GM21825 (cell line): ENCODE results near the gene LSM8.
A peak's percentile ranks its signal among the peaks of the same experiment; 100 is the strongest.
"Not testable (repeated sequence)": the region's sequence is repeated elsewhere in the genome, so short reads cannot be mapped to it uniquely, and the experiment has no call there.

Source experiments
- ATAC-seq: cut with Tn5 transposase; IDR thresholded peaks from one replicate; pipeline ENCODE4 v1.9.1; 2021; ENCODE audit warnings: mild to moderate bottlenecking, moderate library complexity; ENCODE audit not compliant: unreplicated experiment

LSM8 gene

DNA sequence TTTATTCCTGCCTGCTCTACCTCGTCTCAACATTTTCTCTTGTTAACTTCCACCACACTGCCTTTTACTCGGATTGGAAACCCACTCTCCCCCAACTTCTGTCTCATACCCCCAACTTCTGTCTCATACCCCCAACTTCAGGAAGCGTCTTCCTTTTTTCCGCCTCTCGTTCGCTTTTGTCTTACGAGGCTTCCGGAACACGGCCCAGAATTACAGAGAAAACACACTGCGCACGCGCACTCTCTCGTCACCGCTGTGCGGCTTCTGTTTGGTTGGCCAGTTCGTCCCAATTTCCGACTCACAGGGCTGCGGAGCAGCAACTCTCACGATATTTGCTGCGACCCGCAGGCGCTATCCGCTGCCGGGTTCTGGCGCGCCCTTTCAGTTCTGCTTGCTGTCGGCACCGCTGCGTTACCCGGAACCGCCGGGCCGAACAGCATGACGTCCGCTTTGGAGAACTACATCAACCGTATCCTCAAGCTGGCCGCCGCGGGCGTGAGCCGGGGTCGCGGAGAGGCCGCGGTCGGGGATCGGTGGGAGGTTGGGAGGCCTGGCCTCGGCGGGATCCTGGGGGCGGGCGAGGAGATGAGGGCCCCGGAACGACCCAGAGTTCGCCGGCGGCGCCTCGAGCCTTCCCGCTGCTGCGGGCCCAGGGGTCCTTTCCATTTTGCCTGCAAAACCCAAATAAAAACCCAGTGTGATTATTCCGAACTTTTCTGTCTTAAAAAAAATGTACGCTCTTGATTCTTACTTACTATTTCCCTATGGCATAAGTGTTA is at the start of gene LSM8:
Gene LSM8 (plus strand): TSS at position 379 of the 779 bp plus-strand sequence. CDS start 60 bp downstream, at position 439.
- ATAC-seq, result peak; percentile 98

DNA sequence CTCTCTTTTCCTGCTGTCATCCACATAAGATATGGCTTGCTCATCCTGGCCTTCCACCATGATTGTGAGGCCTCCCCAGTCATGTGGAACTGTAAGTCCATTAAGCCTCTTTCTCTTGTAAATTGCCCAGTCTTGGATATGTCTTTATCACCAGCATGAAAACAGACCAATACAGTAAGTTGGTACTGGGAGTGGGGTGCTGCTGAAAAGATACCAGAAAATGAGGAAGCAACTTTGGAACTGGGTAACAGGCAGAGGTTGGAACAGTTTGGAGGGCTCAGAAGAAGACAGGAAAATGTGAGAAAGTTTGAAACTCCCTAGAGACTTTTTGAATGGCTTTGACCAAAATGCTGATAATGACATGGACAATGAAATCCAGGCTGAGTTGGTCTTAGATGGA is 49.5 kb upstream of the LSM8 start:
- not testable (repeated sequence) for ATAC-seq

DNA sequence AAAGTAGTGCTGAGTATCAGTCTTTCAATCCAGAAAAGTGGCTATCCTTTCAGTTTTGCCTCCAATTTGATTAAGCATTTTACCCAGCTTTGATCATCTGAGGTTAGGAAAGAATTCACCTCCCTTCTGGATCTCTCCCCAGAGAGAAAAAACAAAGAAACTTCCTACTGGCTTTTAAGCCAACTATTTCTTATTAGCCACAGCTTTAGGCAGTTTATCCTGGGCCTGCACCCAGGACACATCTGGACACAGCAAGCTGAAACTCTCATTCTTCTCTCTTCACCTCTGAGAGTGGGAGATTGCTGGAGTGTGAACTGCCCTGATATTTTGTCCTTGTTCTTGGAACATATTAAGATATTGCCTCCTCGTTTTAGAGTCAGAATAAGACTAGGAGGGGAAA is 43.5 kb upstream of the LSM8 start:
- ATAC-seq, result no peak

- no peak for ATAC-seq
Measured at GRCh38 chr7:118142012-118142411, 42.0 kb upstream of the LSM8 start.

GRCh38 chr7:118148930-118149329 is 35.0 kb upstream of the LSM8 start:
- no peak for ATAC-seq

DNA sequence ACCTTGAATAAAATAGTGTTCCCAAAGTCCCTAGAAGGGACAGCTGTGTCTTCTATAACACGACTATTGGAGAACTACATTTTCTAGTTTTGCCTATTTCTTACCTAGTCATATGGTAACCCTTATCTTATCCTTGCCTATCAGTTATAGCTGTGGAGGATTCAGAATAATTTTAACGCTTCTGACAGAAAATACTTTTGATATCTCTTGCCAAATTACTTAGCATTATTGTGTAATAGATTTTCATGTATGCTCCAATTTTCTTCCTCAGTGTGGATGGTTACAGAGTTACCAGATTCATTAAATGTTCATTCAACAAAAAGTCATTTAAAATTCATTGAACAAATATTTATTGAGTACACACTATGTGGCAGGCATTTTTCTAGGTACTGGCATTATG is 34.6 kb upstream of the LSM8 start:
- ATAC-seq, result no peak

- no peak for ATAC-seq
Measured at GRCh38 chr7:118151671-118152070, 32.3 kb upstream of the LSM8 start.

GRCh38 chr7:118152149-118152548 is 31.8 kb upstream of the LSM8 start:
- ATAC-seq, result no peak

DNA sequence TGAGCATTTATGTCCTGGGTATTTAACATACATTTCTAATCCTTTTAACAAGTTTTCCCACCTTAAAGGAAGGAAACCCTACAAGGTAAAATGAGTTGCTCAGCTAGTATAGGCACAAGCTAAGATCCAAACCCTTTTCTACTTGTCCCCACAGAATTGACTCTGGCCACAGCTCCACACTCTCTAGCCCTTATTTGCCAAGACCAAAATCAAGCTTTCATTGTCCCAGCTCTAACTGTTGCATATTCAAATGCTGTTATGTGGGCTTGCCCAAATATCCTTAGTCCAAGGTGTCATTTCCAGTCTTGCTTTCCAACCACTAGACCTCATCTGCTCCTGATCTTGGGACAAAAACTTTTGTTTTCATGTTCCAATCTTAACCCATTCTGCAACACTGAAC is 31.3 kb upstream of the LSM8 start:
- no peak for ATAC-seq

DNA sequence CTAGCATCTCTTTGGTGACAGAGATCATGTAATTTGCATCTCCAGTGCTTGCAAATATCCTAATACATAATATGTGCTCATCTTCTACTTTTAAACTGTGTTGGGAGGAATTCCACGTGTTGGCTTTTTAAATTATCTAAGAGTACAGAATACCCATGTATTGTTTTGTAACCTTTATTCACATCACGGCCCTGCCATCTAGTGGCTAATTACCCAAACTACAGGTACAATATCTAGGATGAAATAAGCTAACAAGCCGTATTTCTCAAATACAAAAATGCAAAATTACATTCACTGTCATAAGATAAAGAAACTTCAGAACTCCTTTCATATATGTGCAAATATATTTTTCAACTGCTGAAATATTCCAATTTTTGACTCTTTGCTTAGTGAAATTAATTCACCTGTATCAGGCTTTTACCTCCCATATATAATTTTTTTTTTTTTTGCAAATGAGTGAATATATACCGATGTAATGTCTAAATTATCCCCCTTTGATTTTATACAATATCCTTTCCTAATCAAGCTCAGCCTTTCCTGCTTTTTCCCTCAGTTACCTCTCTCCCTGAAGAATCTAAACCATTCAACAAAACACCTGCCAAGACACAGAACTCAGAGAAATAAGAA is 30.3 kb upstream of the LSM8 start:
- ATAC-seq, result no peak

DNA sequence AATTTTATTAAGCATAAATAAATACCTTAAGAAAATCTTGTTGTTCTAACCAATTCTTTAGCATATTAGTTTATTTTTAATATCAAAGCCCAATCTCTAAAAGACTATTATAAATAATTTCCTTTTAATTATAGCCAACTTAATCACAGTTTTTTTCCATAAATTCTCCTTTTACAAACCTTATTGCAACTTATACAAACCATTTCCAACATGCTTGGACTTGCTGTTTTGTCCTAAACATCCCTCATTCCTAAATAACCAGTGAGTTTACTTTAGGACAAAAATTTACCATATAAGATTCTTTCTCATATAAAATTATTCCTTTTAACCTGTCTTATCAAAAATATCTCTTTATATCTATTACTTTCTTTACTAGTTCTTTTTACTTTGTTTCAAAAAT is 25.2 kb upstream of the LSM8 start:
- ATAC-seq, result no peak

DNA sequence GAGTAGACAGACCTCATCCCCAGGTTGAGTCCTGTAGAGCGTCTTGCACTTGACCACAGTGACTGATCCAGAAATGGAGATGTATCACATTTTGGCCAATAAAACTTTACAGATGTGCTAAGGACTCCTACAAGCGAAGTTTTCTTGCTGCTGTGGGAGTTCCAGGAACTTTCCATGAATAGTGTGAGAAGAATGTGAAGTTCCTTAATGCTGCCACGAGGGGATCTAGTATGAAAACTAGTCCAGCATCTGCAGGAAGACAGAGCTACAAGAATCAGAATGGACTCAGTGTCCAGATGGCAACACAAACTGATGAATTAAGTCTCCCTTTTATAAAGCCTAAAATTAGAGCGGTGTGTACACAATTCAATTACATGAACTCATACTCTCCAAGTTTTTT is 14.8 kb upstream of the LSM8 start:
- no peak for ATAC-seq

DNA sequence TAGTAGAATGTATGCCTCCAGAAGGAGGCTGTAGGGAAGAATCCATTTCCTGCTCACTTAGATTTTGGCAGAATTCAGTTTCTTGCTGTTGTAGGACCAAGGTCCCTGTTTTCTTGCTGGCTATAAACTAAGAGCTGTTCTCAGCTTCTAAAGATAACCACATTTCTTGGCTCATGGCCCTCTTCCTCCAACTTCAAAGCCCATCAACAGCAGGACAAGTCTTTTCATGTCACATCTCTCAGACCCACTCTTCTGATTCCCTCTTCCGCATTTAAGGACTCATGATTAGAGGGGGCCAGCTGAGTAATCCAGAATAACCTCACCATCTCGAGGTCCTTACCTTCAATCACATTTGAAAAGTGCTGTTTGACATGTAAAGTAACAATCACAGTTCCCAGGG is 8.2 kb upstream of the LSM8 start:
- ATAC-seq, result no peak

- ATAC-seq, result no peak
Measured at GRCh38 chr7:118179191-118179590, 4.8 kb upstream of the LSM8 start.

DNA sequence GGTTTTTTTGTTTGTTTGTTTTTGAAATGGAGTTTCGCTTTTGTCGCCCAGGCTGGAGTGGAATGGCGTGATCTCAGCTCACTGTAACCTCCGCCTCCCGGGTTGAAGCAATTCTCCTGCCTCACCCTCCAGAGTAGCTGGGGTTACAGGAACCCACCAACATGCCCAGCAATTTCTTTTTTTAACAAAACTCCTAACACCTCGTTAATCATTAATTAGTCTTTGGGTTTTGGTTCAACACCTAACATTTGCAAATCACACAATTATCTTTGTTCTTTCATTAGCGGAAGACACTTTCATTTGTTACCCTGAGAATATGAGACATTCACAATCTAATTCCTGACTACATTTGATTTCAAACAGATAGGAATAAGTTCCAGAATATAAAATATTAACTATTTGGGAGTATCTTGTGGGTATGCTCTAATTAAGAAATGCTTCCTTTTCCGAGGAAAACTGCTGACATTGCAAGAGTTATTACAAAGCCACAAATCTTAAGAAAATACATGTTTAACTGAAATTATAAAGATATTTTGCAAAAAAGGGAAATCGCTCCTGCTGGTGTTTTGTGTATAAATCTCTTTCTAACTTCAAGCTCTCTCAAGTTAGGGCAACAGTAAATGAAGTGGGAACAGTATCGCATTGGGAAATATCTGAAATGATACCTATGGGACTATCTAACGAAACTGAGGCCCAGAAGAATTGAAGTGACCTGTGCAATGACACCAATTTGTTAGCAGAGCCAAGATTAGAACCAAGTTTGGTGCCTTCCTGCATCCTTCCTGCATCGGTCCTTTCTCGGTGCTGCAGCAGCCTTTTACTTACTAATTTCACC is 1.2 kb upstream of the LSM8 start:
- ATAC-seq, result no peak

GRCh38 chr7:118183428-118183785 is 557 bp upstream of the LSM8 start:
- ATAC-seq, result peak; percentile 0

GRCh38 chr7:118184565-118184940 is 589 bp downstream of the LSM8 start:
- no peak for ATAC-seq

- ATAC-seq, result no peak
Measured at GRCh38 chr7:118185163-118185860, 1.3 kb downstream of the LSM8 start.

DNA sequence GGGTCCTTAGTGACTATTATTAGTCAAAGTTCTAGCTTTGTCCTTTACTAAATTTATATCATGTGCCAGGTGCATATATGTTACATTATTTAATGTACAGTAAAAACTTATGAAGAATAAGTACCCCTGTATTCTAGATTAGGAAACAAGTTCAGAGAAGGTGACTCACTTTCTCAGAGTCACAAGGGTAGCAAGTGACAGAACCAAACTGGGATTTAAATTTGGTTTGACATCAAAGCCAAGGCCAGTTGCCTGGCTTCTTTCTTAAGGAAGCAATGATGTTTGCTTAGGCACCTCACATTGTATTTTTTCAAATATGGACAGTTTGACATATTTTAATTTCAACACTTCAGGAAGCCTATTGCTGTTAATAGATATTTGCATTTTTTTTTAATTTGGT is 2.5 kb downstream of the LSM8 start:
- no peak for ATAC-seq

DNA sequence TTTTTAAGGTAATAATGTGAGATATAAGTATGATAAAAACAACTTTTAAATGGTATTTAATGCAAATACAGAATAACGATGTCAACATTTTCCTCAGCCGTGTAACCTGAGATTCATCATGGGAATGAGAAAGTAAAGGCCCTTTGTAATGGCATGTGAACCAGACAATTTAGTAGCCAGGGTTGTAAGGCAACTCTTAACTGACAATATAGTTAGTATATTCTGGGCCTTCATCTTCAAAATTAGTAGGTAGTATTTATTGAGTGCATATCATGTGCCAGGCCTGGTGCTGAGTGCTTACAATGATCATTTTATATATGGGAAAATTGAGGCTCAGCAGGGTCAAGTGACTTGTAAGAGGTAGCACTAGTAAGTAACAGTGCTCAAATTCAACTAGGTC is 10.6 kb downstream of the LSM8 start:
- ATAC-seq, result no peak

- ATAC-seq, result peak; percentile 69
Measured at GRCh38 chr7:118195837-118196474, 12.0 kb downstream of the LSM8 start.
